CD4-positive, alpha-beta T cell treated with Interleukin-6 at 100 ng/mL for 8 hours (primary cell): ENCODE results near the gene DUSP22.

Experiments
- DNase-seq: peaks from one replicate; pipeline ENCODE4 v3.0.0-alpha.2; 2020; ENCODE audit warnings: mixed read lengths, low spot score

Gene DUSP22

DNA sequence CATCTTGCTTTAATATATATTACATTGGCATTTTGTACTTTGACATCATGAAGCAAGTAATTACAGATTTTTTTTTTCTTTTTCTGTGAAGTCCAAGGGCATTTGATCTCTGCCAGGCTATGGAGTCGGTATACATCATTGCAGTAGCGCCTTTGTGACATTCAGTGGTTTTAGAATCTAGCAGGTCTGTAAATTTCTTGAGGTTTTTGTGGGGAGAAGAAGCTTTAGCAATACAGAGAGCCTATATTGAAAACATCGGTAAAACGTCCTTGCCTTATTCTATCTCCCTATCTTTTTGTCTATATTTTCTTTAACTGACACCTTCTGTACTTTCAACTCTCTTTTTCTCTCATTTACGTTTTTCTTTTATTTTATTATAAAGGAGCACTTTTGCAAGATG is 47.2 kb downstream of the DUSP22 start:
- DNase-seq: no peak

GRCh38 chr6:340186-340955 is 48.1 kb downstream of the DUSP22 start:
- no peak for DNase-seq

DNA sequence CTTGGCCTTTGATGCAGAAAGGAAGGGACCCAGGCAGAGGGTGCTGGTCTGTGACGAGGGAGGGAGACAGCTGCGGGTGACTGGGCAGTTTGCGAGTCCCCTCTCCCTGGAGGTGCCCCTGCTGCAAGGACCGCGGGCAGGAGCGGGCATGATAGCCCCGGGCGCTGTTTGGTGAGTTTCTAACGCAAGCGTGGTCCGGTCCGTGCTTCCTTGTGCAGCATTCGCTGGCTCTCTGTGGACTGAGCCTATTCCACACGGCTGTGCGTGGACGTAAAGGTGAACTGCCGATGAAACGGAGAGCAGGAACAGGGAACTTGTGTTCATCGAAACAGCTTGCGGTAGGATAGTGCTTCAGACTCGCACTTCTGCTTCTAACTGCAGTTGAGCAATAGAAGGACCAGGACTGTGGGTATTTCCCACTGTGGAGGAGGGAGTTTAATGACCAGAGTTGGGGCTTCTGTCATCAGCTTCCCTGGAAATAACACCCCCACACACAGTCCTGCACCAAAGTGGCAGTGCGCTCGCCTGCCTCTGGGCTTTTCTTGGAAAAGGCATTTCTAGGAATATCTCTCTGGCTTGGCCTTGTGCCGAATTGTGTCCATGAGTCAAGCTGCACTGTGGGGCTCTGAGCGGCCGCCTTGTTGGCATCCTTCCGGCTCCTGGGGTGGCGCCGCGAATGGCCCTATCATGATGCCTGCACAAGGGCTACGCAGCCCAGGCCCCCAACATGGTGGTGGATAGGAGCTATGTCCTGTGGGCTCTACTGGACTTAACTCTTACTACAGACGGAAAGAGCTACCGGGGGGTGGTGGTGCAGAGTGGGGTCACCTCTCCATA is 48.9 kb downstream of the DUSP22 start:
- DNase-seq: no peak

DNA sequence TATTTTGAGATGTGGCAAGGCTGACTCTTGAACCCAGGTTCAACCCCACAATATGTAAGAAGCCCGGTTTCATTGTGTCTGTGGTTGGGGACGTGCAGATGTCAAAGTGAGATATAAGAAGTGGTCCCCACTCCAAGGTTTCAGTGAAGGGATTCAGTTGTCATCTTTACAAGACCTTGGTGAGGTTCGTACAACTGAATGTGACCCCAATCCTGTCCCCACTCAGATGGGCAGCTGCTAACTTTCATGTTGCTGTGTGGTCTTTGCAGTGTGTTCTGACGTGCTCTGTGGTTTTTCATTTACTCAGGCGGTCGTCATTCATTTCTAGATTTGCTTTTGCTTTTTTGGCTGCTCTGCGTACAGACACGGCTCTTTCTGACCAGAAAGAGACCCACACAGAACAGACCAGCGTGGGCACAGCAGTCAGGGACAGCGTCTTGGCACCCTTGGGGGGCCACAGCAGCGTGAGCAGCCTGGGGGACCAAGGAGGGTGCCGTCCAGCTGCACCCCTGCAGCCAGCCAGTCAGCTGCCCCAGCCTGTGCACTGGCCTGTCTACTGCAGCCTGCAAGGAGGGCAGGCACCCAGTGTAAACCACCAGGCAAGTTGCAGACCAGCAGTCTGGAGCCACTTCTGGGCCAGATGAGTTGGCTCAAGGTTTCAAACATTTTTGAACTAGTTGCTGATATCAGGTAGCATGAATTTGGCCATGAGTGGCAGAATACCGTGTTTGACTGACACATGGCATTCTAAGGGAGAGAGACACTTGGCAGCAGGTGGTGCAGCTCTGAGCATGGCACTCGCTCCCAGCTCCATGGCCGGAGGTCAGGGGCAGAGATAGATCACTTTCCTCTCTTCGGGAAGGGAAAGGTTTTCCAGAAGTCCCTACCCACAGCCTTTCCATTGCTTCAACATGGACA is 49.9 kb downstream of the DUSP22 start:
- DNase-seq: no peak

- no peak for DNase-seq
Observed at GRCh38 chr6:342832-343179, 50.5 kb downstream of the DUSP22 start.

GRCh38 chr6:343226-343935 is 51.1 kb downstream of the DUSP22 start:
- no peak for DNase-seq

- no peak for DNase-seq
Observed at GRCh38 chr6:343960-344815, 51.9 kb downstream of the DUSP22 start.

GRCh38 chr6:344816-345340 is 52.6 kb downstream of the DUSP22 start:
- no peak for DNase-seq

GRCh38 chr6:345747-346385 is 53.6 kb downstream of the DUSP22 start:
- no peak for DNase-seq

DNA sequence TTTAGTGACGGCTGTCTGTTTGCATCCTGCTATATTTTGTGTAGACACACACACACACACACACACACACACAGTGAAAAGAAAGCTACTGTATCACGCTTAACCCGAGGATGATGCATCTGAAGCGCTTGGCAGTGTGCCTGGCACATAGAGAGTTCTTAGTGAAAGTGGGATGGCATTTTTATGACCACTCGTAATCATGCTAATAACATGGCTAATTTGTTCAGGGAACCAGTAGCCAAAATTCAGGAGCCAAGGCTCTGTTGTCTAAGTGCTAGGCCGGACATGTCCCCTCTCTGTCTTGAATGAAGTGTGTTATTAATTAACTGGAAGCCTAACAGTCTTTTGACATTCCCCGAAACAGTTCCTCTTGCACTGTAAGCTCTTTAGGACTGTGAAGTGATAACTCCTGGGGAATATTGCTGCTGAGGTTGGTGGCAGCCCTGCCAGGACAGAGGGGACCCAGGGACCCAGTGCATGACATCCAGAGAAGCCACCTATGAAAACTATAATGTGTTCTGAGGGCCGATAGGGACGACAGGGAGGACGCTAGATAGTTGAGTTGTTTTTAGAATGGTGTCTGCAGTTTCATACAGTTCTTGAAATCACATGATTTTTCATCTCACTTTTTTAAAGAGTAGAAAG is 54.2 kb downstream of the DUSP22 start:
- no peak for DNase-seq

GRCh38 chr6:347232-347631 is 54.9 kb downstream of the DUSP22 start:
- DNase-seq: no peak

- no peak for DNase-seq
Observed at GRCh38 chr6:347951-348859, 55.9 kb downstream of the DUSP22 start.

DNA sequence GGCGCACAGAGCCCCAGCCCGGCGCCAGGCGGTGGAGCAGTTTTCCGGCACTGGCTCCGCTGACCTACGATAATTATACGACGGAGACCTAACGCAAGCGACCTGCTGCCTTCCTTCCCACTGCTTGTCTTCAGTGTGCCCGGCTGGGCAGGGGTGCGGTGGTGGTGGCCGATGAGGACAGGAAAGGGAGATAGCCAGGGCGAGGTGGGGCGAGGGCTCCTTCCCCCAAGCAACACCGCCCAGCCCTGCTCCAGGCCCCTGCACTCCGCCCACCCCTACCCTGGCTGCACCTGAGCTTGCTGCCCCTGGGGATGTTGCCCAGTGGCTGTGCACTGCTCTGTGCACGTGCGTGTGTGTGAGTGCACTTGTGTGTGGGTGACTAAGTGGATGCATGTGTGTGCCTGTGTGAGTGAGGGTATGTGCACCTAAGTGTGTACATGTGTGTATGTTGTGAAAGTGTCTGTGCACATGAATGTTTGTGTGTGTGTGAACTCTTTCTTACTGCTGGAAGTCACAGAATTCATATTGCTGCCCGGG is 56.6 kb downstream of the DUSP22 start:
- no peak for DNase-seq

- DNase-seq: no peak
Observed at GRCh38 chr6:349491-349921, 57.2 kb downstream of the DUSP22 start.

DNA sequence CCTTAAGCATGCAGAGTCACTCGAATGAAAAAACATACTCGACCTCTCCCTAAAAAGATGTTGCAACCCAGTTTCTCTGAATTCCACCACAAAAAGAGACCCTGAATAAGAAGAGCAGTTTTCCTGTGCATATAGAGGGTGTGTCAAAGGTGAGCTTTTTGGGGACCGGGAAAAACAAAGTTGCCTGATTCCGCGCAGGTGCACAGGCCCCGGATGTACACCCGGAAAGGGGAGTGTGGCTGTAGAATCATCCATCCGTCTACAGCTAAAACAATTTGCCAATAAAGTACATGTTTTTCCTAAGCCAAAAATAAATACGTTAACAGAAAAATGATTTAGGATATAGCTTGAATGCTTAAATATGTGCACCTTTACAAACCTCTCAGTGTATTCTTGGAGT is 58.1 kb downstream of the DUSP22 start:
- DNase-seq: no peak

DNA sequence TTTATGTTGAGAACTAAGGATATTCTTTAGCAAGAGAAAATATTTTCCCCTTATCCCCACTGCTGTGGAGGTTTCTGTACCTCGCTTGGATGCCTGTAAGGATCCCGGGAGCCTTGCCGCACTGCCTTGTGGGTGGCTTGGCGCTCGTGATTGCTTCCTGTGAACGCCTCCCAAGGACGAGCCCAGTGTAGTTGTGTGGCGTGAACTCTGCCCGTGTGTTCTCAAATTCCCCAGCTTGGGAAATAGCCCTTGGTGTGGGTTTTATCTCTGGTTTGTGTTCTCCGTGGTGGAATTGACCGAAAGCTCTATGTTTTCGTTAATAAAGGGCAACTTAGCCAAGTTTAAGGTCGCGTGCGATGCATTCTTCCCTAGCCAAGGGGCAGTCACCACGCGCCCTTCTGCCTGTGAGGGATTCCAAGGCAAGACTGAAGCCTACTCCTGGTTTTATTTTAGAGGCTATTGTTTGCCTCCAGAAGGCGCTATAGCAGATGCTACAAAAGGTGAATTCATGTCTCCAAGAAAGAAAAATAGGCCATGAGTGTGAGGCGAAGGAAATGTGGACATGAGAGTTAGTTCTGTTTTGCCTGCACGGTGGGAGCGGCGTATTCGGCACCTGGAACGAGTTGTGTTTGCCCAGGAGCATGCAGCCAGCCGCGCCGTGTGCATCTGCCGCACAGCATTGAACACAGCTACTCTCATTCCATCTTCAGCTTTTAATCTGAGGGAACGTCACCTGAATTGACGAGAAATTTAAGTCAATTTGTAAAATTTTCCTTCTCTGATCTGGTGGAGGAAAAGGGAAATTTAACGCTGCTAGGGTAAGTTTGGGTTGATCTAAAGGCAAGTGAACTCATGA is 59.0 kb downstream of the DUSP22 start:
- DNase-seq: no peak

DNA sequence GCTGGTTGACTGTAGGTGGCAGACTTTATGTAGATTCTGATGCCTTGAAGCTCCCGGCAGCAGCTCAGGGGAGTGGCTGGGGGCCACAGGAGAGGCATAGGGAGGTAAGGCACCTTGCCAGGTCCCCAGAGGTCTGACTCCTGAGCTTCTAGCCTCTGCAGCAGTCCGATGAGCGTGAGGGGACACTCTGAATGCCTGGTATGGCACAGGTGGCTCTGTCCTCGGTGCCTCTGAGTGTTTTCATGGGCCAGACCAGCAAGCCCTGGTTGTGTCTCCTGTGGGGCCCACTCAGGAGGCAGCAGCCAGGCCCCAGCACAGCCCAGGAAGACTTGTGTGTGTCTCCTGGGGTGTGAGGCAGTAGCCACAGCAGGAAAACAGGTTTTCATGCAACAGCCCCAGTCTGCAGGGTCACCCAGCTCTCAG is 59.6 kb downstream of the DUSP22 start:
- no peak for DNase-seq
